ENCODE data around the gene PLCE1.

PLCE1 gene

GRCh38 chr10:93995182-93995581, 1.5 kb downstream of the PLCE1 start:
- DNase-seq = no peak

- no peak for DNase-seq
Observed at GRCh38 chr10:93995598-93996271, 2.0 kb downstream of the PLCE1 start.

GRCh38 chr10:93996551-93996950, 2.8 kb downstream of the PLCE1 start:
- DNase-seq = no peak

GRCh38 chr10:93997546-93997945, 3.8 kb downstream of the PLCE1 start:
- DNase-seq = no peak

- no peak for DNase-seq
Observed at GRCh38 chr10:93999401-93999851, 5.7 kb downstream of the PLCE1 start.

DNA sequence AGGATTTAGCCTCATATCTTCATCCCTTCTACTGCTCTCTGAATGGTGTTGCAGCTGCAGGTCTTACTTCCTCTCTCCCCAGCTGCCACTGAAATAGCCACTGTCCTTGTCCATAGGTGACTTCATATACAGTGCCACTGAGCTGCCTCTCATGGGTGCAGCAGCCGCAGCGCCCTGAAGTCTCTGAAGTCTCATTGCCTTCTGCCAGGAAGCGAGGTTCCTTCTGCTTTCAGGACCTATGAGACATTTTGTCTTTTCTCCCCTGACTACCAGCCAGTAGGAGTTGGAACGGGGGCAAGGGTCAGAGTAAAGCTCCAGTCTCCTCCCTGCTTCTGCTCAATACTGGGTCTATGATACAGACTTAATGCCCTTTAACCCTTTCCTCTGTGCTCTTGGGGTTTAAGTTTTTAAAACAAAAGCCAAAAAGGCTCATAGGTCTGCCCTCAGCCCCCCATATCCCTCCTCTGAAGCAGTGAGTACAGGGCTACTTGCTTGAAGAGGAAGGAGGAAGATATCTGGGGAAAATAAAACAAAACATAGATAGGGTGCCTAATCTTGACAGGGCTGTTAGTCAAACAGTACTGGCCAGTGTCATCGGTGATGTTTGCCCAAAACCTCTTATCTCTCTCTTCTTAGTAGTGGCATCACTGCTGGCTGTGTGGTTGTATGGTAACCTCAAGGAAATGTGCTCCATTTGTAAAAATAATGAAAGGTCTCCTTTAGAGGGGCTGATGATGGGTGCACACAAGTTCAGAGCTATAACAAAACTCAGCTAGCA, 7.1 kb downstream of the PLCE1 start:
- no peak for DNase-seq

- no peak for DNase-seq
Observed at GRCh38 chr10:94001416-94001810, 7.7 kb downstream of the PLCE1 start.

- no peak for DNase-seq
Observed at GRCh38 chr10:94002156-94002555, 8.4 kb downstream of the PLCE1 start.

- DNase-seq = no peak
Observed at GRCh38 chr10:94003488-94003887, 9.8 kb downstream of the PLCE1 start.

GRCh38 chr10:94005050-94005449, 11.3 kb downstream of the PLCE1 start:
- DNase-seq = no peak

GRCh38 chr10:94006591-94007550, 13.1 kb downstream of the PLCE1 start:
- DNase-seq = peak; percentile 16

- DNase-seq = no peak
Observed at GRCh38 chr10:94008526-94008925, 14.8 kb downstream of the PLCE1 start.

- no peak for DNase-seq
Observed at GRCh38 chr10:94010116-94010515, 16.4 kb downstream of the PLCE1 start.

GRCh38 chr10:94010886-94011285, 17.2 kb downstream of the PLCE1 start:
- DNase-seq = no peak

- DNase-seq = no peak
Observed at GRCh38 chr10:94011296-94011695, 17.6 kb downstream of the PLCE1 start.

DNA sequence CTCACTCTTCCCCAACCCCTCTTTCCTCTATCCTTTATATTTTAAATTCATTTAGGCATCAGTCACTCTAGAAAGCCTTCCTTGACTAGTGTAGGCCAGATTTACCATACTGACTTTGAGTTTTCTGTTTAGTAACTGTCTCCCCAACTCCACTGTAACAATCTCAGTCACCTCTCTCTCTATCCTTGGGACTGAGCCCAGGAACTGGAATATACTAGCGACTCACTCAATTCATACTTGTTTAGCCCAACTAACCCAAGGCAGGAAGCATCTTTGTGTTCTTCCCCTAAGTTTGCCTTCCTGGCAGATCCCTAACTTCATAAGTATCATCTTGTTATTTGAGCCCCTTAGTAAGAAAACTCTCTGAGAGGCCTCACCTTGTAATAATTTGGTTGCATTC, 19.1 kb downstream of the PLCE1 start:
- DNase-seq = no peak

DNA sequence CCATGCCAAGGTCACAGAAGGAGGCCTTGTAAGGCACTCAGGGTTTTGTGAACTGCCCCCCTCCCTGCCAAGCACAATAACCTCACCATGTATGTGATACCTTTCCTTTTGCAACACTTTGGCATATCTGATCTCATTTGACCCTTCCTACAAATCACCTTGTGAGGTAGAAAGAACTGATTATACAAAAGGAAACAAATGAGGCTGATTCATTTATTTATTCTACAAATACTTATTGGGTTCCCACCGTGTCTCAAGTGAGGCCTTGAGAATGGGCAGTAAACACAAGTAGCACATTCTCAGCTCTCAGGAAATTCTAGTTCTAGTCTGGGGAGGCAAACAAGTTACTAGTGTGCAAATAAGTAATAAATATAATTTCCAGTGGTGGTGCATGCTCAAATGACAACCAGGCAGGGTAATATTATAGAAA, 19.6 kb downstream of the PLCE1 start:
- no peak for DNase-seq

GRCh38 chr10:94014304-94014703, 20.6 kb downstream of the PLCE1 start:
- DNase-seq = no peak

- DNase-seq = no peak
Observed at GRCh38 chr10:94016727-94017714, 23.3 kb downstream of the PLCE1 start.

DNA sequence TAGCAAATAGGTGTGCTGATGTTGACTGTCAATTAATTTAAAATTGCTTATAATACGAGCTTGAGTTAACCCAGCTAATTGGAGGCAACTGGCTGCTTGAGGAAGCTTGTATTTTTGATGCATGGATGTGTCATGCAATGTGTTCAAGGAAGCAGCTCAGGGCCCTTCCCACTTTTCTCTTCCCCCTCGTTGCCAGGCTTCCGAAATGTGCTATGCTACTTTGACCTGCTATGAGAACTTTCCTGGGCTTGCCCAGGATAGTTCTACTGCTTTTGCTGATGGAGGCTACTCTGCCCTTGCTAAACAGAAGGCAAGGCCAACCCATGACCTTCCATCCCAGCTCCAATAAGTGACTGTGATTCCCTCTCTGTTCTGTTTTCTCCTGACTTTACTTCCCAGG, 24.4 kb downstream of the PLCE1 start:
- DNase-seq = no peak

GRCh38 chr10:94023906-94024305, 30.2 kb downstream of the PLCE1 start:
- DNase-seq = no peak

- DNase-seq = no peak
Observed at GRCh38 chr10:94024407-94024806, 30.7 kb downstream of the PLCE1 start.
